Spleen (tissue), 7 donors: ENCODE measurements around the gene HLA-DPB1.

Experiments used
- CTCF ChIP-seq, 11 experiments: fragments of 200-600 bp in 7 of 11; fragments of 450-650 bp in 4 of 11; sonication (generic) in 4 of 11; IDR thresholded peaks in 8 of 11; conservative IDR thresholded peaks in 3 of 11; 1 replicate in 7 of 11; 2 replicates in 4 of 11; pipeline versions ENCODE4 v1.4.0 to v1.8.0; 2016 to 2021; ENCODE audit warnings: antibody characterized with exemption in 11 of 11, inconsistent platforms in 4 of 11, mild to moderate bottlenecking in 1 of 11
- POLR2A ChIP-seq, 3 donors: fragments of 450-650 bp; IDR thresholded peaks; one replicate each; pipeline ENCODE4 v1.5.1; 2017; ENCODE audit warnings: antibody characterized with exemption in 3 of 3, mild to moderate bottlenecking in 1 of 3
- POLR2AphosphoS5 ChIP-seq, 3 donors: sonication (generic); formaldehyde crosslinking; IDR thresholded peaks; one replicate each; pipeline ENCODE4 v1.5.1; 2017; ENCODE audit warnings: antibody characterized with exemption in 3 of 3
- donor health status: DM: no; HTN: no; CAD: no; lungs with moderate emphysema.
- donor health status: DM: no; HTN: no; CAD: no.
- donor health status: DM: no; HTN: no; CAD: no.

- no peak for TF ChIP-seq CTCF (IDR thresholded peaks at IDR 0.05 in 8 of 11, conservative IDR thresholded peaks at IDR 0.05 in 3 of 11)
- TF ChIP-seq POLR2A (IDR thresholded peaks at IDR 0.05) = no peak
- peak; percentile 18 to 78 (median 27) for TF ChIP-seq POLR2AphosphoS5 (IDR thresholded peaks at IDR 0.05)
Observed at GRCh38 chr6:33077908-33078307, 2.1 kb downstream of the HLA-DPB1 start.
